Esophagus squamous epithelium (tissue), 5 donors: ENCODE results near the gene ILRUN. TPM values are rescaled to one million over a fixed set of nuclear protein-coding genes. Genes with fewer than 3 reads are reported as not detected.
A peak's percentile ranks its signal among the peaks of the same experiment; 100 is the strongest.
"Not testable (repeated sequence)": the region's sequence is repeated elsewhere in the genome, so short reads cannot be mapped to it uniquely, and the experiment has no call there.

ENCODE experiments used
- DNase-seq: peaks from one replicate; lab custom pipeline; 2025; lab: John Stamatoyannopoulos, UW
- H3K27ac ChIP-seq, 4 donors: fragments of 200-600 bp; sonication (generic); one replicate each; pipeline ENCODE4 v1.5.1; 2016 to 2019; ENCODE audit warnings: mild to moderate bottlenecking in 1 of 4
- H3K27me3 ChIP-seq, 4 donors: fragments of 200-600 bp; sonication (generic); 1 replicate in 3 of 4; 2 replicates in 1 of 4; pipeline versions ENCODE4 v1.5.1 to v1.6.0; 2017 to 2021; ENCODE audit warnings: antibody characterized with exemption in 1 of 4
- H3K36me3 ChIP-seq, 3 donors: fragments of 200-600 bp; sonication (generic); one replicate each; pipeline ENCODE4 v1.5.1; 2016 to 2019
- H3K4me1 ChIP-seq, 3 donors: fragments of 200-600 bp; sonication (generic); one replicate each; pipeline ENCODE4 v1.5.1; 2017 to 2019
- H3K4me3 ChIP-seq, 4 donors: fragments of 200-600 bp; sonication (generic); 1 replicate in 3 of 4; 2 replicates in 1 of 4; pipeline ENCODE4 v1.5.1; 2016 to 2019; ENCODE audit warnings: mild to moderate bottlenecking in 2 of 4, moderate library complexity in 1 of 4
- H3K9me3 ChIP-seq, 3 donors: fragments of 200-600 bp; sonication (generic); one replicate each; pipeline ENCODE4 v1.5.1; 2016 to 2019
- POLR2A ChIP-seq, 4 donors: fragments of 450-650 bp; IDR thresholded peaks; one replicate each; pipeline ENCODE4 v1.6.1; 2017; ENCODE audit warnings: antibody characterized with exemption in 4 of 4, mild to moderate bottlenecking in 4 of 4, moderate library complexity in 3 of 4
- WGBS, 2 donors: methylation state at CpG; one replicate each; pipeline ENCODE4 v1.1.5; 2018; 5-methylcytosine and 5-hydroxymethylcytosine counted together
- intact Hi-C: fragments of 100-400 bp; cut with DNase I; formaldehyde crosslinking; loops from one replicate; pipeline ENCODE4 v1.15.0; 2022
- total RNA-seq, 4 donors: library from RNA; depleted of rRNA; stranded (reverse); fragments of >200 nt; gene quantifications; one replicate each; pipeline ENCODE4 v1.1.0, GENCODE V29; 2016
- TF ChIP-seq, protein P1 (sequence below), 6 experiments: fragments of 450-650 bp in 4 of 6; fragments of 200-600 bp in 2 of 6; sonication (generic) in 2 of 6; IDR thresholded peaks; one replicate each; pipeline ENCODE4 v1.5.1; 2016 to 2019; ENCODE audit warnings: antibody characterized with exemption in 6 of 6, mild to moderate bottlenecking in 4 of 6, moderate library complexity in 4 of 6
- donor health status: DM: yes; HTN: yes; CAD: no.

ILRUN gene
- total RNA-seq, 4 donors from 2014 or later, result 43.8 to 52.8 (median 50.0) TPM

DNA sequence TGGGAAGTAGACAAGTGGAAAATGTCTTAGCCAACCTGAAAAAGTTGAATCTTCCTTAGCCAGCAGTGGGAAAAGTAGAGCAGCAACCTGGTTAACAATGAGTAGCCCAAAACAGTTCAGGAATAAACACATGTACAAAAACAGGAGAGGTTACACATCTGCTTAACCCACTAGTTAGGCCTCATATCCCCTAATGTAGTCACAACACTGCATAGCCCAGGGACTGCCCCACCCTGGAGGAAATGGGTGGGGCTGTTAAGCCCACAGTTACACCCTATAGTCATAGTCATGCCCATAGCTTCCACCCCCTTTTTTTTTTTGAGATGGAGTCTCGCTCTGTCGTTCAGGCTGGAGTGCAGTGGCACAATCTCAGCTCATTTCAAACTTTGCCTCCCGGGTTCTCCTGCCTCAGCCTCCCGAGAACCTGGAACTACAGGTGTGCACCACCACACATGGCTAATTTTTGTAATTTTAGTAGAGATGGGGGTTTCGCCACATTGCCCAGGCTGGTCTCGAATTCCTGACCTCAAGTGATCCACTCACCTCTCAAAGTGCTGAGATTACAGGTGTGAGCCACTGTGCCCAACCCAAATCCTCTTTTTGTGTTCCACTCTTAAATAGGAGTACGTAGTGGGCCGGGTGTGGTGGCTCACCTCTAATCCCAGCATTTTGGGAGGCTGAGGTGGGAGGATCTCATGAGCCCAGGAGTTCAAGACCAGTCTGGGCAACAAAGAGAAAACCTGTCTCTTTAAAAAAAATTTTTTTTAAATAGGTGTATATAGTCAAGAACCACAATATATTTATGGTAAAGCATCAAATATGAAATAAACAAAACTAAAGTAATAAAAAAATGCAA is 24.5 kb downstream of the ILRUN start:
- intact Hi-C loops, result no loop called here
- H3K9me3 ChIP-seq, result no peaks in the 10 kb centered on the region
- no peak for DNase-seq
- 63 to 65% methylated on average over 8 of the region's 8 CpGs for WGBS, 2 donors
- H3K4me3 ChIP-seq, result no peak overlapping the region
- H3K27me3 ChIP-seq, result no peaks in the 10 kb centered on the region
- TF ChIP-seq POLR2A (IDR thresholded peaks at IDR 0.05), result peak in 1 of 4 donors; percentile 26
- TF ChIP-seq, protein P1, sequence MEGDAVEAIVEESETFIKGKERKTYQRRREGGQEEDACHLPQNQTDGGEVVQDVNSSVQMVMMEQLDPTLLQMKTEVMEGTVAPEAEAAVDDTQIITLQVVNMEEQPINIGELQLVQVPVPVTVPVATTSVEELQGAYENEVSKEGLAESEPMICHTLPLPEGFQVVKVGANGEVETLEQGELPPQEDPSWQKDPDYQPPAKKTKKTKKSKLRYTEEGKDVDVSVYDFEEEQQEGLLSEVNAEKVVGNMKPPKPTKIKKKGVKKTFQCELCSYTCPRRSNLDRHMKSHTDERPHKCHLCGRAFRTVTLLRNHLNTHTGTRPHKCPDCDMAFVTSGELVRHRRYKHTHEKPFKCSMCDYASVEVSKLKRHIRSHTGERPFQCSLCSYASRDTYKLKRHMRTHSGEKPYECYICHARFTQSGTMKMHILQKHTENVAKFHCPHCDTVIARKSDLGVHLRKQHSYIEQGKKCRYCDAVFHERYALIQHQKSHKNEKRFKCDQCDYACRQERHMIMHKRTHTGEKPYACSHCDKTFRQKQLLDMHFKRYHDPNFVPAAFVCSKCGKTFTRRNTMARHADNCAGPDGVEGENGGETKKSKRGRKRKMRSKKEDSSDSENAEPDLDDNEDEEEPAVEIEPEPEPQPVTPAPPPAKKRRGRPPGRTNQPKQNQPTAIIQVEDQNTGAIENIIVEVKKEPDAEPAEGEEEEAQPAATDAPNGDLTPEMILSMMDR (IDR thresholded peaks at IDR 0.05), result no peak
- H3K27ac ChIP-seq, result peak overlapping the region; percentile 64 to 74 (median 67)
- H3K4me1 ChIP-seq, result peaks cover 6 to 47% (median 22%) of the 10 kb centered on the region in 3 donors
- H3K36me3 ChIP-seq, result no peaks in the 10 kb centered on the region

DNA sequence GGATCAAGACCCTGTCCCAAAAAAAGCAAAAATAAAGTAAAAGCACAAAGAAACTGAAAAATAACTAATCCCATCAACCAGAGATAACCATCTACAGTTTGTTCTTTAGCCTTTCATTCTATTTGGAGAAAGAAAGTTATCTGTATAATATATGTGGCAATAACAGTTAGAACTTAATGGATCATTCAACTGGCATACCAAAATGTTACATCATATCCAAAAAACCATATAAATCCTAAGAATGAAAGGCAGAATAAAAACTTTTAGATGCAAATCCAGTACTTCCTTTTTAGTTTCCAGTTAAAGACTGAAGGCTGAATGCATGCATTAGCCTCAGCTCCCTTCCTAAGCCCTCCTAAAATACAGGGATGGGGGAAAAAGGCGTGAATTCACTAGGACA is 25.2 kb downstream of the ILRUN start:
- DNase-seq, result no peak
- Histone ChIP-seq H3K27me3 (no peaks in the 10 kb centered on the region), H3K4me3 (no peak overlapping the region), H3K9me3 (no peaks in the 10 kb centered on the region), H3K27ac (peak overlapping the region; percentile 64 to 74 (median 67)), H3K36me3 (no peaks in the 10 kb centered on the region), H3K4me1 (peaks cover 6 to 52% (median 22%) of the 10 kb centered on the region in 3 donors)
- TF ChIP-seq, protein P1 (IDR thresholded peaks at IDR 0.05), result no peak
- 85 to 91% methylated on average over 1 of the region's 1 CpG for WGBS, 2 donors
- intact Hi-C loops, result no loop called here

DNA sequence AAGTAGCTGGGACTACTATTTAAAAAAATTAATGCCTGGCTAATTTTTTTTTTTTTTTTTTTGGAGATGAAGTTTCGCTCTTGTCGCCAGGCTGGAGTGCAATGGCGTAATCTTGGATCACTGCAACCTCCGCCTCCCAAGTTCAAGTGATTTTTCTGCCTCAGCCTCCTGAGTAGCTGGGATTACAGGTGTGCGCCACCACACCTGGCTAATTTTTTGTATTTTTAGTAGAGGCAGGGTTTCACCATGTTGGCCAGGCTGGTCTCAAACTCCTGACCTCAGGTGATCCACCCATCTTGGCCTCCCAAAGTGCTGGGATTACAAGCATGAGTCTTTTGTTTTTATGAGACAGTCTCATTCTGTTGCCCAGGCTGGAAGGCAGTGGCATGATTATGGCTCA is 27.8 kb downstream of the ILRUN start:
- H3K4me3 ChIP-seq, intact Hi-C loops, H3K9me3 ChIP-seq, H3K27ac ChIP-seq, H3K27me3 ChIP-seq, DNase-seq, H3K36me3 ChIP-seq: not testable (repeated sequence)
- 100% methylated on average over 2 to 4 of the region's 5 CpGs for WGBS, 2 donors
- peaks cover 9 to 60% (median 32%) of the 10 kb centered on the region in 3 donors for H3K4me1 ChIP-seq

DNA sequence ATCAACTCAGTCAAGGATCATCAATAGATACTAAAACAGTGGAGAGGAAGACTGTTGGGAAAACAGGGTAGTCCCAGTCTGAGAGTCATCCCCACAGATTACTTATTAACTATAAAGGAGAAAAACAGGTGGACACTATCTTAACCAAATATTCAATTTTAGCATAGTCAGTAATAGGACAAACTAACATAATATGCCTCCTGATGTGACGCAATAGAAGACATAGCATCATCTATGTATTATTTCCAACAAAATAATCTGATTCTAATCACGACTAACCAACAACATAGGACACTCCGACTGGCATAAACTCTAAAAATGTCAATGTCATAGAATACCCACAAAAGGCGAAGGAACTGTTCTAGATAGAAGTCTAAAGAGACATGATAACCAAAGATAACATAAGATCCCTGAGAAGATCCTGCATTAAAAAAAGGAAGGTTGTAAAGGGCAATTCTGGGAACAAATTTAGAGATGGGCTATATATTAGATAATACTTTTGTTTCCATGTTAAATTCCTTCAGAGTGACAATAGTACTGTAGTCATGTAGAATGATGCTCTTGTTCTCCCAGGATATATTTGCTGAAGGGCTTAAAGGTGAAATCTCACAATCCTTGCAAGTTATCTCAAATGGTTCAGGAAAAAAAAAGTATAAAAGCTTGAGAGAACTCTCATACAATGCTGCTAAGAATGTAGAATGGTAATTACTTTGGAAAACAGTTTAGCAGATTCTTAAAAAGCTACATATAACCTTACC is 28.9 kb downstream of the ILRUN start:
- no peaks in the 10 kb centered on the region for H3K36me3 ChIP-seq
- H3K4me1 ChIP-seq, result peaks cover 9 to 56% (median 29%) of the 10 kb centered on the region in 3 donors
- H3K9me3 ChIP-seq, result no peaks in the 10 kb centered on the region
- intact Hi-C loops, result no loop called here
- WGBS, 2 donors, result 87 to 88% methylated on average over 4 of the region's 4 CpGs
- no peak for TF ChIP-seq POLR2A (IDR thresholded peaks at IDR 0.05)
- TF ChIP-seq, protein P1 (IDR thresholded peaks at IDR 0.05), result no peak
- H3K27me3 ChIP-seq, result no peaks in the 10 kb centered on the region
- no peak overlapping the region for H3K27ac ChIP-seq
- DNase-seq, result no peak
- H3K4me3 ChIP-seq, result no peak overlapping the region

DNA sequence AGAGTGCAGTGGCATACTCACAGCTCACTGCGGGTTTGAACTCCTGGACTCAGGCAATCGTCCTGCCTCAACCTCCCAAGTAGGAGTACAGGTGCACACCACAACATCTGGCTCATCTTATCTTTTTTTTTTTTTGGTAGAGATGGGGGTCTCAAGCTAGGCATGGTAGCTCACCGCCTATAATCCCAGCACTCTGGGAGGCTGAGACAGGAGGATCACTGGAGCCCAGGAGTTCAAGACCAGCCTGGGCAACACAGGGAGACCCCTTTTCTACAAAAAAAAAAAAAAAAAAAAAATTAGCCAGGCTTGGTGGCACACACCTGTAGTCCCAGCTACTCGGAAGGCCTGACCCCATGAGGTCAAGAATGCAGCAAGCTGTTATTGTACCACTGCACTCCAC is 31.5 kb downstream of the ILRUN start:
- H3K36me3 ChIP-seq, result no peaks in the 10 kb centered on the region
- no peaks in the 10 kb centered on the region for H3K27me3 ChIP-seq
- 73 to 76% methylated on average over 3 of the region's 4 CpGs for WGBS, 2 donors
- intact Hi-C loops, result no loop called here
- H3K4me1 ChIP-seq, result peaks cover 3 to 39% (median 16%) of the 10 kb centered on the region in 3 donors
- DNase-seq, result no peak
- no peaks in the 10 kb centered on the region for H3K9me3 ChIP-seq
- H3K27ac ChIP-seq, result peak overlapping the region in 3 of 4 donors; percentile 35 to 56 (median 51)
- H3K4me3 ChIP-seq, result no peak overlapping the region
- TF ChIP-seq, protein P1 (IDR thresholded peaks at IDR 0.05), result no peak
- TF ChIP-seq POLR2A (IDR thresholded peaks at IDR 0.05), result no peak
